Cerebellar nuclear complex (tissue), 1 donor: ENCODE results near the gene LRP5.
"Not testable (repeated sequence)": the region's sequence is repeated elsewhere in the genome, so short reads cannot be mapped to it uniquely, and the experiment has no call there.

Experiments
- DNase-seq, 2 experiments: peaks; one replicate each; lab custom pipeline; 2025; lab: John Stamatoyannopoulos, UW

LRP5 gene

GRCh38 chr11:68392822-68393221, 80.4 kb downstream of the LRP5 start:
- DNase-seq = no peak

GRCh38 chr11:68396516-68396915, 84.1 kb downstream of the LRP5 start:
- no peak for DNase-seq

- no peak for DNase-seq
Observed at GRCh38 chr11:68397256-68397655, 84.9 kb downstream of the LRP5 start.

- DNase-seq = no peak
Observed at GRCh38 chr11:68398995-68399851, 86.8 kb downstream of the LRP5 start.

GRCh38 chr11:68399916-68400315, 87.5 kb downstream of the LRP5 start:
- no peak for DNase-seq

GRCh38 chr11:68400584-68400983, 88.2 kb downstream of the LRP5 start:
- DNase-seq = not testable (repeated sequence)

- DNase-seq = no peak
Observed at GRCh38 chr11:68401856-68402255, 89.5 kb downstream of the LRP5 start.

- no peak for DNase-seq
Observed at GRCh38 chr11:68402355-68403031, 90.1 kb downstream of the LRP5 start.

GRCh38 chr11:68403424-68403823, 91.0 kb downstream of the LRP5 start:
- DNase-seq = no peak

- no peak for DNase-seq
Observed at GRCh38 chr11:68403831-68404230, 91.4 kb downstream of the LRP5 start.

- DNase-seq = no peak
Observed at GRCh38 chr11:68406324-68407313, 94.2 kb downstream of the LRP5 start.

GRCh38 chr11:68408512-68408911, 96.1 kb downstream of the LRP5 start:
- no peak for DNase-seq

GRCh38 chr11:68409748-68410344, 97.5 kb downstream of the LRP5 start:
- DNase-seq = no peak

- DNase-seq = no peak
Observed at GRCh38 chr11:68411501-68411991, 99.2 kb downstream of the LRP5 start.

- DNase-seq = no peak
Observed at GRCh38 chr11:68412593-68413475, 100.4 kb downstream of the LRP5 start.

- no peak for DNase-seq
Observed at GRCh38 chr11:68413591-68413999, 101.2 kb downstream of the LRP5 start.

GRCh38 chr11:68414496-68415221, 102.3 kb downstream of the LRP5 start:
- DNase-seq = no peak

- no peak for DNase-seq
Observed at GRCh38 chr11:68416070-68416578, 103.7 kb downstream of the LRP5 start.

GRCh38 chr11:68418648-68419047, 106.3 kb downstream of the LRP5 start:
- no peak for DNase-seq

GRCh38 chr11:68420171-68420570, 107.8 kb downstream of the LRP5 start:
- DNase-seq = no peak
